ENCODE results near the gene ARSB.

The ARSB gene

DNA sequence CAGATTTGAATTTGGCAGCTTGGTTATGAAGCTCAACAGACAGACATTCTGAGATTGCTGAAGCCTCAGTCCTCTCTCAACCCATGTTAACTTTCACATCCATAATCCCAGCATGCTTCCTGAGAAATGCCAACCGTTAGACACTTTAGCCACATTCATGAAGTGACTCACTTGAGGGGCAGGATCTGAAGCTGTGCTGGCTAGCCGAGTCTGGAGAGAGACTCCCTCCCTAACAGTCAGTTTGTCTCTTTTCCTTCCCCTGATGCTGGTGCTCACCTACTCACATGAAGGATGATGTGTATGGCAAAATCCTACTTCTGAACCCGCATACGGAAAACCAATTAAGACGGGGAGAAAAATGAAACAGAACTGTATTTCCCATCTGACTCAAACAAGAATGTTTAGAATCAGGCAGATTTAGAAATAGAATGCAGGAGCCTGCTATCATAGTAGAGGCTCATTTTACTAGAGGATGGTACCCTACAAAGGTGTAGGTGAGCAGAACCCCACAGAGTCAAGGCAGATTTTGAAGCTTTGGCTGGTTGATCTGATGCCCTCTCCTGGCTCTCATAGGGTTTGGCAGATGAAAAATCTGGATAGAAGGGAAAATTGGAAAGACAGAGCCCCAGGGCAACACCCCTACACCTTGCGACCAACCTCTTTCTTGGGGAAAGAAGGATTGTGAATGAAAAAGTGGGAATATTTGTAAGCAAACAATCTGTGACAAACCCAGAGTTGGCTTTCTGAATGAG is 185.7 kb downstream of the ARSB start:
- no peak for DNase-seq

- no peak for DNase-seq
Measured at GRCh38 chr5:78798673-78799029, 186.5 kb downstream of the ARSB start.

DNA sequence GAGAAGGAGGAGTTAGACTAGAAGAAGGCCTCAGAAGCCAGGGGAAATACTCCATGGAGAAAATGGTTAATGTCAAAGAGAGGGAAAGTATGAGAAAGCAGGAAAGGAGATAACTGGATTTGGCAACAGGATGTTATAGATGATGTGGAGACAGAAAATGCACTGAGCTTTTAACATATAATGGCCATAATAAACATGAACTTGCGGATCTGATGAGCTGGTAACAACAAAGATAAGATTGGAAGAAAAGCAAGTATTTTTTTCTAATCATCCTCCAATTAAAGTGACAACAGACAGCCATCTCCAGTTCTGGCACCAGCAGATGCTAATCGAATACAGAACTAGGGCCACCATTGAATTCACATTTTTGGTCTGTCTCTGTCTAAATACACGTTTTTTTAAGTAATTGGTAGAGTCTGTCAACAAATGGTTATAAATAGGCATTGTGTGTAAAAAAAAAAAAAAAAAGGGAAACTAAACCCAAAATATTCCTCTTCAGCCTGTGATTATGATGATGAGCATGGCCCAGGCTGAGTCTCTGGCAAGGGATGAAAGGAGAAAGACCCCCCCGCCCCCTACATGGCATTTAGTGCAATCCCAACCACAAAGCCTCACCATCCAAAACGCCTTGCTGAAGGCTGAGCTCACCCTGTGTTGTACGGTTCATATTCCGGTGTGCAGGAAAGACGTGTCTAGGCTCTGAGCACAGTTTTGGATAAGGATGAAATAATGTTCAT is 187.0 kb downstream of the ARSB start:
- DNase-seq: no peak

DNA sequence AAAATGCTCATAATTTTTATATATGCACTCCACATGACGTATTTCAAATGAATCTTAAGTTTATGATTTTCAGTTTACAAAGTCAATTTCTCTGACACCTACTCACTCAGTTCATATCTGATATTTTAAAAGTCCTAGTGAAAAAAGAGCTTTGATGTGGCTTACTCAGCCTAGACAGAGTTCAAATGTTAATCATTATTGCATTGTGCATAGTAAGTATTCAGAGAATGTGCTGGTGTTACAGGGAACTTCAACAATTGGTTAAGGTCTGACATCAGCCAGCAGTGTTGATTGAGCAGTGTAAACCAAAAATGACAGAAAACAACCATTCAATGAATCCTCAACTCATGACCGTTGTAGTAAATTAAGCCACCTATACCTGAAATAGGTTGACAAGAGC is 189.4 kb downstream of the ARSB start:
- DNase-seq: no peak

DNA sequence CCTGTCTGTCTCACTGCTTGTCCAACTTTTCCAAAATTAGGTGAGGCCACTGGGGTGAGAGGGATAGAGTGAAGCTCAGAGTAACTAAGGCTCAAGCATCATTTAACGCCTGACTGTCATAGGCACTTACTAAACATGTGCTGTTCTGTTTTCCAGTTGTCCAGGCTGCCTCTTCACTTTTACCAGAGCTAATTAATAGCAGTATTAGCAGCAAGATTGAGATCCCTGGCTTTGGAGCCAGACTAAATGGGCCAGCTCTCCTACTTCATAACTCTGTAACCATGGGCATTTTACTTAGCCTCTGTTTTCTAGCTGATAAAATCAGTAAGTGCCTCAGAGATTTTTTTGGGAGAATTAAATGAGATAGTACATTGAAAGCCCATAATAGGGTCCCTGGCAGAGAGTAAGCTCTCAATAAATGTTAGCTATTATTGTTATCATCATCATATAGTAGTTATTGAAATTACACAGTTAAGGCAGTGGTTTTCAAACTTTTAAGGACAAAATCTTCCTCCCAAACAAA is 190.4 kb downstream of the ARSB start:
- no peak for DNase-seq

GRCh38 chr5:78793907-78794662 is 191.0 kb downstream of the ARSB start:
- no peak for DNase-seq

DNA sequence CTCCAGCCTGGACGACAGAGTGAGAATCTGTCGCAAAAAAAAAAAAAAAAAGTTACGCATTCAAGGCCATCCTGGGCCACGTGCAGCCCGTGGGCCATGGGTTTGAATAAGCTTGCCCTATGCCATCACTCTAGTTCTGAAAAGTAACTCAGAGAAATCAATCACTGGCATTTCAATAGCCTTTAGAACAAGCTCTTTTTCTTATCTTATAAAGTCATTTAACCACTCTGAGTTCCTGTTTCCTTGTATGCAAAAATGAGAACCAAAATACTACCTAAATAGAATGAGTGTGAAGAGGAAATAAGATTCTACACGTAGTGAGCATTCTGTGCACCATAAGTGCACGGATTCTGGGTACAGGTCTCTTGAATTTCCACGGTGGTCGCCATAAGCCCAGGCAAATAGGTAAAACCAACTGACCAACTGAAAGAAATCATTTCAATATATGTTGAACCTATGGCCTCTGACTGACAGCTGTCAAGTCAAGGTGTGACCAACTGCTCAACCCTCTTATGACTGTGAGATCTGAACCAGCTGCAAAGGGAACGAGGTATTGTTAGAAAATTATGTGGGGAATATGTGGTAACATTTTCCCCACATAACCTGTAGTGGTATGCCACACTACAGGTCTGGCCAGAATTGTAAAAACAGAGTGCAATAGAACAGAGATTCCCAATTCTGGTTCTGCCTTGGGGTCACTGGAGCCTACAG is 192.6 kb downstream of the ARSB start:
- DNase-seq: no peak

DNA sequence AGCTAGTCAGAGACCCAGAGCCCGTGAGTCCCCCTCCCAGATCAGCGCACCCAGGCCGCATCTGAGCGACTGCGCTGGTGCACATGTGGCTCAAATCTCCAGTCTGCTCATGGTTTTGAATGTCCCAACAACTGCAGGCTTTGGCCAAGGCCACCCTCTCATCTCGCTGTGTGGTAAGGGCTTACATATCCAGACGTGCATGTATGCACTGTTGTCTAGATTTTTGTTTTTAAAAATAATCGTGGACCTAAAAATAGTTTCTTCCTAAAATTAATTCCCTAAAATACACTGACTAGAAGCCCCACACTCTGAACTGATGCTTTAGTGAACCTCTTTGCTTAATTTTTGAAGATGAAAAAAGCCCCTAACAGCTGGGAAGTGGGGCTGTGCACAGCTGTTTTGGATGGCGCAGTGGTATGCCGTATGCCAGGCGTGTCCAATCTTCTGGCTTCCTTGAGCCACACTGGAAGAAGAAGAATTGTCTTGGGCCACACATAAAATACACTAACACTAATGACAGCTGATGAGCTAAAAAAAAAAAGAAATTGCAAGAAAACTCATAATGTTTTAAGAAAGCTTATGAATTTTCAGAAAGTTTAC is 193.5 kb downstream of the ARSB start:
- no peak for DNase-seq

DNA sequence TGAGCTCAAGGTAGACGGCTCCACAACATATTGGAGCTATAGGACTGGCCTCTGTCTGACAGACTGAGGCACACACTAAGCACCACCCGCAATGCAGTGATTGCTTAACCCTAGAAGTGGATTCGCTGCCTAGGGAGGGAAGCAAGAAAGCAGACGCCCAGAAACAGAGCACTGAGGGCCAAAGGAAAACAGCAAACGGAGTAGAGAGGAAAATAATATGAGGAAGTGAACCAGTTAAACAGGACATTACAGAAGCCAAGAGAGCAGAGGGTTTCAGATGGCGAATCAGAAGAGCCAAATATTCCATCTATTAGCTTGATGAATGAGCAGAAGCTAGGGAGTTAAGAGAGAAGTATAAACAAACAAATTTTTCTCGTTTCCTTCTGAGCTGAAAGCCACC is 197.3 kb downstream of the ARSB start:
- DNase-seq: no peak

- no peak for DNase-seq
Measured at GRCh38 chr5:78785454-78785853, 199.7 kb downstream of the ARSB start.

DNA sequence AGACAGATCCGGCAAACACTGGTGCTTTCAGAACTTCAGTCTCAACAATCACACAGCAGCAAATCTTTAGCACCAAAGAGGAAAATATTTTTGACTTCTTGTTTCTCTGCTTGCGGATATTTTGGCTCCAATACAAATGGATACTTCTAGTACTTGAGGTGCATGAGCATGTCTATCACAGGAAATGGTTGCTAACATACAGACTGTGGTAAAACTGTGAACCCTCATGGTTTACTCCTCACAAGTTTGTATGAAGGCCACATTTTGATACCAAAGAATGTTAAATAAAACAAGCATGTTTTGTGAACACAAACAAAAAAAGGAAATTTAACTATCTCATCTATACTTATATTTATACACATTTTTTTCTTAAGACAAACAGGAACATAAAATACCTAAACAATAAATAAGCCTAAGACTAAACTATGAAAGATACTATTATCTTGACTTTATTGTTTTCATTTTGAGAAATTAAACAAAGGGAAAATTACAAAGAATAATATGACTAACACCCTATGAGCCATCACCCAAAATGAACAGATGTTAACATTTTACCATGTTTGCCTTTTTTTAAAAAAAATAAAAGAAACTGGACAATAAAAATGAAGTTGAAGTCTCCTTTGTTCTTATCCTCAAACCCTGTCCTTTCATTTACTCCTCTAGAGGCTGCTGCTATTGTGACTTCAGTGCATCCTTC is 201.5 kb downstream of the ARSB start:
- no peak for DNase-seq

GRCh38 chr5:78782728-78783127 is 202.4 kb downstream of the ARSB start:
- DNase-seq: no peak

DNA sequence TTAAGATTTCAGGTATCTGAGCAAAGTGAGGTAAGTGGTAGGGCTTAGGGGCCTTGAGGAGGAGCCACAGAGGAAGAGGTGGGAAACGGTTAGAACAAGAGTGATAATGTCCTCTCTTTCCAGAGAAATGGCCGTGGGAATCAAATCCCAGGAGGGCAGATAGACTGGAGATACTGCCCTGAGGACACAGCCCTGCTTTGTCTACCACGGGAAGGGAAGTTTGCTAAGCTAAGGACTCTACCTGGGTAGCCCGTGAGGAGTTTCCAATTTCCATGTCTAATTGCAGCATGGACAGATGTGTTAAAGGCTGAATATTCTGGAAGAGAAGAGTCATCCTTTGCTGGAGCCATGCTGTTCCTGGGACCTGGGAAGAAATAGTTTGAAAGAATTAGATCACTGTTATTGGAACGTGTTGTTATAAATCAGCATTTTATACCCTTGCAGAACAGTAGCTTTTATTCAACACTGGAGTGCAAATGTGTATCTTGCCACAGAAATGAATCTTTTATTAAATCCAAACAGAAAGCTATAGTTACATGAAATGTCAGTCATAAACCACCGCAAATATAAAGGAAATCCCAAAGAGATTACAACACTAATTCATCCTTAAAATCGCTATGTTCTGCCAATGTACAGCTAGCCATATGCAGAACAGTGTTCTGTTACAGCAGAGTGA is 203.4 kb downstream of the ARSB start:
- no peak for DNase-seq

DNA sequence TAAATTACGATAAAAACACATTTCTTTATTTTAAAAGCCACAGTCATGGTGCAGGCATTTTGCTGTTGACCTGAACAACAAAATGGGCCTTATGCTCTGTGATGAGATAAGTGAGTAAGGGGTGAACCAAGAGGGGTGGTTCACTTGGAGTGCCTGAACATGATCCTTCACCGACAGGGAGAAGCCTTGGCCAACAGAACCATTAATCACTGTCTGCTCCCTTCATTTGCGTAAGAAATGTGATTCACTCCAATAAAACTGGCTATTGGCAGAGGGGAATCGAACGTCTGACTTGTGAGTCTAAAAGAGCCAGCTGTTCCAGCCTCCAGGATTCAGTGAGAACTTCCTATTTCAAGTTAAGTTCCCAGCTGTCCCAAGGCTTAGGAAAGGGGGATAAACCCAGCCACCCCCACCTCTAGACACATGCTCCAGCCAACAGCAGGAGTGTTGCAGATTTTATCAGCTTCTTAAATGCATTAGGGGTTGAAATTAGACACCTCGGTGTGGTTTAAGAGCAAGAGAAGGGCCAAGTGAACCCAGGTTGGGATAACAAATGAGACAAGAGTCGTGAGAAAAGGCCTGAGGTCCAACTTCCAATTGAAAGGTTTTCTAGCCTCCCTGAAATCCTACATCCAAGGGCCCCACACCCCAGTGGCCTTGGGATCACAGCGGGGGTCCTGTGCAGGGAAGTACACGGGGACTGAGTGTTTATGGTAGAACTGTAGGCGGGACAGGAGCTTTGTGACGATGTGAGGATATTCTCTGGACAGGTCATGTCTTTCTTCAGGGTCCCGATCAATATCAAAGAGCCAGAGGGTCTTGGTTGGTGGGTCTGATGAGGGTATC is 205.1 kb downstream of the ARSB start:
- DNase-seq: peak in 1 of 2 experiments; percentile 8

- no peak for DNase-seq
Measured at GRCh38 chr5:78779262-78779661, 205.8 kb downstream of the ARSB start.

GRCh38 chr5:78778538-78778937 is 206.6 kb downstream of the ARSB start:
- DNase-seq: no peak

DNA sequence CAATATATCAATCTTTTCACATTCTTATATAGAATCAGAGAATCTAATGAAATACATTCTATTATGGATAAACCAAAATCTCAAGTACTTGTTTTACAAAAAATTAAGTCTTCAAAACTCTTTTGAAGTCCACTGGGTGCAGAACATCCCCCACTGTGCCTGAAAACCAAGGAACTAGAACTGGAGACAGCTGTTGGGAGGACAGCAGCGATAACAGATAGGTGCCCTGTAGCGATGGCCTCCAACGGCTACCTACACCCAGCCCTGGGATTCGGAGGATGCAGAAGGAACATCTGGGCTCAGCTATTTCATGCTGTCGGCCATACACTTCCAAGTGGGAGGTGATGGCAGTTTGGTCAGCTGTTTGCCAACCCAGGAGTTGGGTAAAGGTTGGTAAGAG is 207.2 kb downstream of the ARSB start:
- DNase-seq: no peak

DNA sequence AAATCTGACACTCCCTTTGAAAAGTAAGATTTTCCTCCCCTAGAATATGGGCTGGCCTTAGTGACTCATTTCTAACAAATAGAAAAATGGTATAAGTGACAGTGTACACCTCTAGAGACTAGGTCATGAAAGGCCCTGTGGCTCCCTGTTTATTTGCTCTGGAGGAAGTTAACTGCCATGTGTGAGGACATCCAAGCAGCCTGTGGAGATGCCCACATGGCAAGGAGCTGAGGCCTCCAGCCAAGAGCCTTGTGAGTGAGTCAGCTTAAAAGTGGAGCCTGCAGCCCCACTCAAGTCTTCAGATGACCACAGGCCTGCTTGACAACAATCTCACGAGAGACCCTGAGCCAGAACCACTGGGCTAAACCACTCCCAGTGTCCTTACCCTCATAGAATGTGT is 208.5 kb downstream of the ARSB start:
- DNase-seq: no peak

DNA sequence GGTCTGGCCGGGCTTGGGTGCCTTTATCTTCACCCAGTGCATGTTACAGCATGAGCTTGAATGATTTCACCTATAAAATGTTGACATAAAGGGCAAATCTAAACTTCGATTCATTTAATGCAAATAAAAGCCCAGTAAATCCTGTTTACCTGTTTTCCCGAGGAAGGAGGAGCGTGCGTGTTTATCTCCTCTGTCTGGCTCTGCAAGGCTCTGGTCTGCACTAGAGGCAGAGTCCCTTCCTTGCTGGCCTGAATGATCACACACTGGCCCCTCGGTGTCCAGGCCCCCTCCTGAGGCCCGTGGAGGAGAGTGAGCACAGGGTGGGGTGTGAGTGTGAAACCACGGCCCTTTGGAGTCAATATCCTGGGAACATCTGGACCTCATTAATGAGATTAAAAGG is 211.5 kb downstream of the ARSB start:
- no peak for DNase-seq

Data from NCI-H187 (cell line).